HG03064 (cell line): ENCODE data around the gene OGN.
"Not testable (repeated sequence)": the region's sequence is repeated elsewhere in the genome, so short reads cannot be mapped to it uniquely, and the experiment has no call there.

Experiments used
- ATAC-seq: cut with Tn5 transposase; IDR thresholded peaks from one replicate; pipeline ENCODE4 v1.9.1; 2021; ENCODE audit warnings: low read depth; ENCODE audit not compliant: unreplicated experiment

Gene OGN

GRCh38 chr9:92404042-92404836 is at the start of gene OGN:
OGN (minus strand) TSS chr9:92404578; CDS start chr9:92403407, 1,171 bp downstream.
- no peak for ATAC-seq

- ATAC-seq: no peak
Observed at GRCh38 chr9:92446536-92446935, 42.2 kb upstream of the OGN start.

- ATAC-seq: no peak
Observed at GRCh38 chr9:92444841-92445240, 40.5 kb upstream of the OGN start.

GRCh38 chr9:92440751-92441046 is 36.3 kb upstream of the OGN start:
- no peak for ATAC-seq

GRCh38 chr9:92439921-92440750 is 35.8 kb upstream of the OGN start:
- no peak for ATAC-seq

- no peak for ATAC-seq
Observed at GRCh38 chr9:92438900-92439526, 34.6 kb upstream of the OGN start.

- ATAC-seq: no peak
Observed at GRCh38 chr9:92435263-92435662, 30.9 kb upstream of the OGN start.

- ATAC-seq: no peak
Observed at GRCh38 chr9:92432972-92433548, 28.7 kb upstream of the OGN start.

GRCh38 chr9:92432350-92432749 is 28.0 kb upstream of the OGN start:
- ATAC-seq: no peak

GRCh38 chr9:92429836-92430235 is 25.5 kb upstream of the OGN start:
- no peak for ATAC-seq

- ATAC-seq: no peak
Observed at GRCh38 chr9:92426501-92427145, 22.2 kb upstream of the OGN start.

- no peak for ATAC-seq
Observed at GRCh38 chr9:92425474-92425873, 21.1 kb upstream of the OGN start.

- no peak for ATAC-seq
Observed at GRCh38 chr9:92424340-92424739, 20.0 kb upstream of the OGN start, which contains the start of gene OMD. OMD (minus strand) TSS chr9:92424471; CDS start chr9:92417558, 6,913 bp downstream.

- ATAC-seq: no peak
Observed at GRCh38 chr9:92423612-92424011, 19.2 kb upstream of the OGN start.

GRCh38 chr9:92422611-92423338 is 18.4 kb upstream of the OGN start:
- ATAC-seq: no peak

- ATAC-seq: no peak
Observed at GRCh38 chr9:92414566-92414965, 10.2 kb upstream of the OGN start.

- ATAC-seq: not testable (repeated sequence)
Observed at GRCh38 chr9:92411157-92411556, 6.8 kb upstream of the OGN start.

GRCh38 chr9:92408747-92409478 is 4.5 kb upstream of the OGN start:
- ATAC-seq: no peak

- no peak for ATAC-seq
Observed at GRCh38 chr9:92407818-92408217, 3.4 kb upstream of the OGN start.
